Mesenchymal stem cell (in vitro differentiated cells and primary cell): ENCODE measurements around the gene PRKAR2A.
"Not testable (repeated sequence)": the region's sequence is repeated elsewhere in the genome, so short reads cannot be mapped to it uniquely, and the experiment has no call there.

ENCODE experiments used
- DNase-seq: peaks from one replicate; pipeline ENCODE4 v3.0.0-alpha.2; 2013
- H2AFZ ChIP-seq: one replicate; pipeline ENCODE4 v1.6.1; 2013; ENCODE audit warnings: low read depth, mild to moderate bottlenecking, control low read depth, inconsistent platforms, low read length, moderate library complexity
- H2AK5ac ChIP-seq: 2 replicates; pipeline ENCODE4 v1.6.1; 2013; ENCODE audit warnings: low read length, moderate library complexity, mild to moderate bottlenecking, inconsistent platforms; ENCODE audit not compliant: severe bottlenecking
- H2BK120ac ChIP-seq: one replicate; pipeline ENCODE4 v1.6.1; 2013; ENCODE audit warnings: low read depth, mild to moderate bottlenecking, inconsistent platforms, low read length, moderate library complexity
- H2BK12ac ChIP-seq, 2 experiments: one replicate each; pipeline ENCODE4 v1.6.1; 2013; ENCODE audit warnings: inconsistent platforms in 2 of 2, low read length in 2 of 2, mild to moderate bottlenecking in 2 of 2, moderate library complexity in 2 of 2, control low read depth in 1 of 2
- H2BK15ac ChIP-seq: one replicate; pipeline ENCODE4 v1.6.1; 2013; ENCODE audit warnings: mild to moderate bottlenecking, low read depth, inconsistent platforms; ENCODE audit not compliant: poor library complexity, severe bottlenecking
- H2BK5ac ChIP-seq: 2 replicates; pipeline ENCODE4 v1.6.1; 2013; ENCODE audit warnings: low read depth, mild to moderate bottlenecking, low read length, control low read depth, inconsistent platforms; ENCODE audit not compliant: poor library complexity, severe bottlenecking
- H3K14ac ChIP-seq, 2 experiments: one replicate each; pipeline ENCODE4 v1.6.1; 2013; ENCODE audit warnings: inconsistent platforms in 2 of 2, low read length in 2 of 2, control low read depth in 1 of 2, mild to moderate bottlenecking in 1 of 2, moderate library complexity in 1 of 2
- H3K18ac ChIP-seq, 2 experiments: one replicate each; pipeline ENCODE4 v1.6.1; 2013; ENCODE audit warnings: inconsistent platforms in 2 of 2, low read length in 2 of 2, control low read depth in 1 of 2, low read depth in 1 of 2, mild to moderate bottlenecking in 1 of 2
- H3K23ac ChIP-seq, 2 experiments: one replicate each; pipeline ENCODE4 v1.6.1; 2013; ENCODE audit warnings: inconsistent platforms in 2 of 2, low read length in 2 of 2, mild to moderate bottlenecking in 2 of 2, moderate library complexity in 2 of 2, control low read depth in 1 of 2
- H3K27ac ChIP-seq: 2 replicates; pipeline ENCODE4 v1.5.1; 2013; ENCODE audit warnings: mild to moderate bottlenecking, moderate library complexity, low read length, control low read depth, inconsistent platforms; ENCODE audit not compliant: poor library complexity, severe bottlenecking
- H3K27me3 ChIP-seq, 2 experiments: 2 replicates each; pipeline versions ENCODE4 v1.6.1 to v1.7.0; 2013; ENCODE audit warnings: low read length in 2 of 2, mild to moderate bottlenecking in 2 of 2, moderate library complexity in 2 of 2, control low read depth in 1 of 2, inconsistent platforms in 1 of 2; ENCODE audit not compliant: control insufficient read depth in 1 of 2, insufficient read depth in 1 of 2
- H3K36me3 ChIP-seq, 2 experiments: 2 replicates each; pipeline versions ENCODE4 v1.6.1 to v1.7.0; 2013; ENCODE audit warnings: low read length in 2 of 2, control low read depth in 1 of 2, inconsistent platforms in 1 of 2, low read depth in 1 of 2, mild to moderate bottlenecking in 1 of 2; ENCODE audit not compliant: insufficient read depth in 2 of 2, control insufficient read depth in 1 of 2
- H3K4ac ChIP-seq, 2 experiments: one replicate each; pipeline ENCODE4 v1.6.1; 2013; ENCODE audit warnings: inconsistent platforms in 2 of 2, low read length in 2 of 2, mild to moderate bottlenecking in 2 of 2, moderate library complexity in 2 of 2, control low read depth in 1 of 2, low read depth in 1 of 2
- H3K4me1 ChIP-seq: 2 replicates; pipeline ENCODE4 v1.6.1; 2013; ENCODE audit warnings: low read depth, low read length, control low read depth; ENCODE audit not compliant: control insufficient read depth, insufficient read depth
- H3K4me2 ChIP-seq: 2 replicates; pipeline ENCODE4 v1.6.1; 2013; ENCODE audit warnings: low read length, mild to moderate bottlenecking, inconsistent platforms; ENCODE audit not compliant: poor library complexity, severe bottlenecking
- H3K4me3 ChIP-seq, 2 experiments: 2 replicates each; pipeline versions ENCODE4 v1.5.1 to v1.7.0; 2013; ENCODE audit warnings: low read length in 2 of 2, mild to moderate bottlenecking in 2 of 2, control low read depth in 1 of 2, low read depth in 1 of 2; ENCODE audit not compliant: insufficient read depth in 1 of 2
- H3K79me1 ChIP-seq: replicated peaks from 2 replicates; pipeline ENCODE4 v1.6.1; 2013; ENCODE audit warnings: mild to moderate bottlenecking, control low read depth, low read length, inconsistent platforms; ENCODE audit not compliant: poor library complexity, severe bottlenecking
- H3K9ac ChIP-seq: 2 replicates; pipeline ENCODE4 v1.7.0; 2013; ENCODE audit warnings: mild to moderate bottlenecking, low read length, moderate library complexity
- H3K9me3 ChIP-seq: 2 replicates; pipeline ENCODE4 v1.7.0; 2013; ENCODE audit warnings: mild to moderate bottlenecking, low read length; ENCODE audit not compliant: control insufficient read depth
- H4K8ac ChIP-seq: one replicate; pipeline ENCODE4 v1.6.1; 2013; ENCODE audit warnings: inconsistent platforms, mild to moderate bottlenecking, low read length, moderate library complexity
- H4K91ac ChIP-seq: one replicate; pipeline ENCODE4 v1.6.1; 2013; ENCODE audit warnings: mild to moderate bottlenecking, low read length, inconsistent platforms
- WGBS: methylation state at CpG from one replicate; pipeline ENCODE4 v1.1.7; 2013; ENCODE audit warnings: mixed read lengths; 5-methylcytosine and 5-hydroxymethylcytosine counted together

PRKAR2A gene

DNA sequence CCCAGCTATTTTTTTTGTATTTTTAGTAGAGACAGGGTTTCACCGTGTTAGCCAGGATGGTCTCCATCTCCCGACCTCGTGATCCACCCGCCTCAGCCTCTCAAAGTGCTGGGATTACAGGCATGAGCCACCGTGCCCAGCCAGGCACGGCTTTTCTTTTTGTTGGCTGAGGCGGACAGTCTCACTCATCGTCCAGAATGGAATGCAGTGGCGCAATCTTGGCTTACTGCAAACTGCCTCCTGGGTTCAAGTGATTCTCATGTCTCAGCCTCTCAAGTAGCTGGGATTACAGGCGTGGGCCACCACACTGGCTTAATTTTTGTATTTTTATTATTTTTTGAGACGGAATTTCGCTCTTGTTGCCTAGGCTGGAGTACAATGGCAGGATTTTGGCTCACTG lies 46.8 kb downstream of the PRKAR2A start:
- H3K27ac ChIP-seq, H3K9me3 ChIP-seq, H3K4ac ChIP-seq, H3K9ac ChIP-seq, H3K23ac ChIP-seq, H2BK12ac ChIP-seq, H2BK120ac ChIP-seq, H2BK5ac ChIP-seq, H3K36me3 ChIP-seq, H3K27me3 ChIP-seq, H2AK5ac ChIP-seq, H3K4me2 ChIP-seq, H2AFZ ChIP-seq, H3K14ac ChIP-seq, H3K4me3 ChIP-seq, H3K79me1 ChIP-seq, DNase-seq, H3K4me1 ChIP-seq, H3K18ac ChIP-seq, H4K8ac ChIP-seq, H2BK15ac ChIP-seq, H4K91ac ChIP-seq: not testable (repeated sequence)
- WGBS, result 94% methylated on average over 12 of the region's 12 CpGs

DNA sequence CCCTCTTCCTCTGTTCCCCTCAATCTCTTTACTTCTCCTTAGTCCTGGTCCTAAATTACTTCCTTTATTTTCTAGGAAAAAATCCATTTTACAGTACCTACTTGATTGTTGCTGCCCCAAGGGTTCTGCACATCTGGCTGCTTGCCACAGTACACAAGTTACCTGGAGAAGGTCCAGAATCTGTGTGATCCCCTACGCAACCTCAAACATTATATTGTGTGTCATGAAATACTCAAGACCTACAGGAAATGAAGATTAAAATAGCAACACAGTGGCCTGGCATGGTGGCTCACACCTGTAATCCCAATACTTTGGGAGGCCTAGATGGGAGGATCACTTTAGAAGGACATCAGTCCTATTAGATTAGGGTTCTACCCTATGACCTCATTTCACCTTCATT lies 48.7 kb downstream of the PRKAR2A start:
- Histone ChIP-seq H3K18ac (no peak overlapping the region), H4K8ac (no peak overlapping the region), H2BK15ac (no peak overlapping the region), H2AK5ac (no peak overlapping the region), H3K9me3 (no peaks in the 10 kb centered on the region), H3K27ac (no peak overlapping the region), H3K14ac (no peak overlapping the region), H3K4me3 (no peak overlapping the region), H3K4me2 (no peak overlapping the region), H3K23ac (no peak overlapping the region), H2AFZ (no peak overlapping the region), H3K27me3 (no peaks in the 10 kb centered on the region), H3K36me3 (peaks cover 0 to 5% of the 10 kb centered on the region in 2 experiments), H3K9ac (no peak overlapping the region), H2BK12ac (no peak overlapping the region), H3K4ac (no peak overlapping the region), H3K4me1 (peaks cover 1% of the 10 kb centered on the region), H2BK5ac (no peak overlapping the region), H3K79me1 (peaks cover 6% of the 10 kb centered on the region), H2BK120ac (no peak overlapping the region), H4K91ac (no peak overlapping the region)
- WGBS, result no CpG with 5 or more reads among the region's 1 CpG
- no peak for DNase-seq

GRCh38 chr3:48797626-48798025 lies 50.0 kb downstream of the PRKAR2A start:
- Histone ChIP-seq H3K4me1 (peaks cover 1% of the 10 kb centered on the region), H3K9ac (no peak overlapping the region), H3K4ac (no peak overlapping the region), H4K8ac (no peak overlapping the region), H3K9me3 (no peaks in the 10 kb centered on the region), H2BK5ac (no peak overlapping the region), H3K4me2 (no peak overlapping the region), H3K23ac (no peak overlapping the region), H3K4me3 (no peak overlapping the region), H2BK120ac (no peak overlapping the region), H3K79me1 (peaks cover 7% of the 10 kb centered on the region), H2AK5ac (no peak overlapping the region), H3K36me3 (peaks cover 0 to 9% of the 10 kb centered on the region in 2 experiments), H3K27me3 (no peaks in the 10 kb centered on the region), H3K18ac (no peak overlapping the region), H3K14ac (no peak overlapping the region), H4K91ac (no peak overlapping the region), H2AFZ (no peak overlapping the region), H2BK15ac (no peak overlapping the region), H2BK12ac (no peak overlapping the region), H3K27ac (no peak overlapping the region)
- WGBS, result 100% methylated on average over 1 of the region's 2 CpGs
- no peak for DNase-seq

DNA sequence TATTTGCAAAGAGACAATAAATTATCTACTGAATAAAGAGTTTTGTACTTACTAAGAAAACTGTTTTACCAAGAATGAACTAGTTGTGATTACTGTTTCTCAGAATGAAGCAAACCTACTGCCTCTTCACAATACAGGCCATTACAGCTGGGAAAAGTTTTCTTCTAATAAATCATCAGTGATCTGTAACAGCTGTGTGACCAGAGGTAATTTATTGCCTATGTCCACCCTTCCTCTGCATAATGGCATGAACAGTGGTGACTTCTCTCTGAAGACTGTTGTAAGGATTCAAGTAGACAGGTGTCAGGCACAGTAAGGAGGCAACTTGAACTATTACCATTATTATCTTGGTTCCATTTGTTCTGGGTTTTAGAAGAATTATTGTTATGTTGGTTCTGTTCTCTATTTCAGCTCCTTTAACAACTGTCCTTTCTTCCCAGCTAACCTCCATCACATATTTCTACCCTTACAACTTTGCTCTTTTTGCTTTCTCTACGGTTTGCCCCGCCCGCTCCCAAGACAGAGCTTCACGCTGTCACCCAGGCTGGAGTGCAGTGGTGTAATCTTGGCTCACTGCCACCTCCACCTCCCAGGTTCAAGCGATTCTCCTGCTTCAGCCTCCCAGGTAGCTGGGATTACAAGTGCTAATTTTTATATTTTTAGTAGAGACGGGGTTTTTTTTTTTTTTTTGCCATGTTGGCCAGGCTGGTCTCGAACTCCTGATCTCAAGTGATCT lies 51.5 kb downstream of the PRKAR2A start:
- Histone ChIP-seq H2BK15ac (no peak overlapping the region), H3K4me2 (no peak overlapping the region), H3K18ac (no peak overlapping the region), H3K27ac (no peak overlapping the region), H3K4ac (no peak overlapping the region), H4K91ac (no peak overlapping the region), H3K23ac (no peak overlapping the region), H3K14ac (no peak overlapping the region), H2BK12ac (no peak overlapping the region), H3K4me1 (peaks cover 1% of the 10 kb centered on the region), H3K79me1 (peaks cover 7% of the 10 kb centered on the region), H3K9me3 (no peaks in the 10 kb centered on the region), H2AK5ac (no peak overlapping the region), H2AFZ (no peak overlapping the region), H3K36me3 (peaks cover 0 to 9% of the 10 kb centered on the region in 2 experiments), H2BK5ac (no peak overlapping the region), H3K27me3 (no peaks in the 10 kb centered on the region), H3K9ac (no peak overlapping the region), H4K8ac (no peak overlapping the region), H2BK120ac (no peak overlapping the region), H3K4me3 (no peak overlapping the region)
- WGBS, result 89% methylated on average over 6 of the region's 7 CpGs
- no peak for DNase-seq
